Adrenal gland (tissue), 19 donors: Measurements from ENCODE around the gene PPL. TPM values are rescaled to one million over a fixed set of nuclear protein-coding genes. Genes with fewer than 3 reads are reported as not detected.

Experiments
- DNase-seq, 7 donors: peaks; one replicate each; pipeline ENCODE4 v3.0.0-alpha.2; 2019 to 2020
- H3K27ac ChIP-seq, 5 donors: fragments of 200-600 bp; sonication (generic) in 4 of 5; 1 replicate in 3 of 5; 2 replicates in 2 of 5; pipeline versions ENCODE4 v1.5.1 to v1.8.0; 2016 to 2020; ENCODE audit warnings: mild to moderate bottlenecking in 1 of 5
- H3K27me3 ChIP-seq: fragments of 200-600 bp; 2 replicates; pipeline ENCODE4 v1.8.0; 2021
- H3K36me3 ChIP-seq, 2 donors: fragments of 200-600 bp; replicated peaks in 1 of 2; 1 replicate in 1 of 2; 2 replicates in 1 of 2; pipeline versions ENCODE4 v1.5.1 to v1.8.0; 2018 to 2022
- H3K4me1 ChIP-seq, 2 donors: fragments of 200-600 bp; replicated peaks in 1 of 2; 1 replicate in 1 of 2; 2 replicates in 1 of 2; pipeline versions ENCODE4 v1.5.1 to v1.8.0; 2018 to 2021
- H3K4me3 ChIP-seq, 4 donors: fragments of 200-600 bp; sonication (generic) in 3 of 4; one replicate each; pipeline ENCODE4 v1.5.1; 2016 to 2018
- H3K9me3 ChIP-seq, 3 donors: fragments of 200-600 bp; sonication (generic) in 1 of 3; replicated peaks in 1 of 3; 1 replicate in 2 of 3; 2 replicates in 1 of 3; pipeline versions ENCODE4 v1.5.1 to v1.8.0; 2016 to 2021
- CTCF ChIP-seq, 6 experiments: fragments of 450-650 bp in 4 of 6; fragments of 200-600 bp in 2 of 6; sonication (generic) in 1 of 6; IDR thresholded peaks; 1 replicate in 5 of 6; 2 replicates in 1 of 6; pipeline versions ENCODE4 v1.5.1 to v1.8.0; 2016 to 2021; ENCODE audit warnings: antibody characterized with exemption in 6 of 6, mild to moderate bottlenecking in 2 of 6, moderate library complexity in 1 of 6
- POLR2A ChIP-seq, 2 donors: fragments of 450-650 bp; IDR thresholded peaks; one replicate each; pipeline ENCODE4 v1.6.1; 2017; ENCODE audit warnings: antibody characterized with exemption in 2 of 2, mild to moderate bottlenecking in 2 of 2, moderate library complexity in 1 of 2
- WGBS, 4 donors: extraction: QIAGEN DNeasy Blood & Tissue Kit in 2 of 4; methylation state at CpG; one replicate each; pipeline versions ENCODE4 v1.1.5 to v1.1.7; 2013 to 2017; 5-methylcytosine and 5-hydroxymethylcytosine counted together
- intact Hi-C, 2 donors: fragments of 100-400 bp; cut with DNase I; formaldehyde crosslinking; loops; one replicate each; pipeline versions ENCODE4 v1.14.1 to v1.15.0; 2022 to 2023
- long read RNA-seq, 10 donors: library from polyadenylated mRNA in 3 of 10; unstranded in 2 of 10; stranded (forward) in 1 of 10; transcript quantifications; one replicate each; pipeline ENCODE4 v2.0.0 and lab custom pipeline, GENCODE V29; 2021 to 2026
- polyA plus RNA-seq, 3 donors: library from polyadenylated mRNA; stranded (reverse); fragments of 200-250 nt in 2 of 3; fragments of 350-450 nt in 1 of 3; fragmentation: Illumina TruSeq in 1 of 3; extraction: RNeasy Lipid Tissue Mini Kit (QIAGEN cat#74804) in 1 of 3; gene quantifications; one replicate each; pipeline ENCODE4 v1.2.3, GENCODE V29; 2013 to 2014
- total RNA-seq, 9 donors: library from RNA; depleted of rRNA in 4 of 9; stranded (reverse); fragments of >200 nt in 4 of 9; fragments of 120-200 nt in 1 of 9; fragmentation: NEBNext Ultra II Directional in 1 of 9; extraction: Animal tissue kit (Norgen Biotek cat#: 25700) in 1 of 9; gene quantifications; one replicate each; pipeline versions ENCODE4 v1.1.0 to v1.2.4, GENCODE V29; 2013 to 2023
- donor health status: healthy with polysubstance abuse.
- donor health status: Bipolar disorder and iron deficiency.
- donor health status: DM: yes; HTN: yes; CAD: no.
- donor health status: DM: no; HTN: no; CAD: no.
- donor health status: DM: no; HTN: no; CAD: no.
- donor health status: DM: yes; HTN: yes; CAD: no.

PPL gene
- total RNA-seq (10 to 100 TPM in 7 of 9 donors, under 1 TPM in 2; 0.55 to 20.9 (median 16.0) TPM), polyA plus RNA-seq (10 to 100 TPM in 1 of 3 donors, 1 to 10 TPM in 1, under 1 TPM in 1; 0.38 to 10.1 (median 4.8) TPM)
- long read RNA-seq, donor 1, result 0 reads
- long read RNA-seq, donor 2, result 0 reads
- long read RNA-seq, donor 3, result 0 reads
- long read RNA-seq, donor 4, full-length matches to known transcripts, result 1 of 3 reads
- long read RNA-seq, donor 4, partial matches to known transcripts, result 1 of 3 reads
- long read RNA-seq, donor 4, other reads (novel, unspliced or antisense), result 1 of 3 reads
- long read RNA-seq, donor 5, full-length matches to known transcripts, result 5 of 21 reads
- long read RNA-seq, donor 5, partial matches to known transcripts, result 1 of 21 reads
- long read RNA-seq, donor 5, other reads (novel, unspliced or antisense), result 15 of 21 reads
- long read RNA-seq, donor 6, partial matches to known transcripts, result 0 of 1 reads
- long read RNA-seq, donor 6, other reads (novel, unspliced or antisense), result 1 of 1 reads
- long read RNA-seq, donor 7, result 0 reads
- long read RNA-seq, donor 8, result 0 reads
- long read RNA-seq, donor 9, result 0 reads
- long read RNA-seq, donor 10, result 0 reads

GRCh38 chr16:4936991-4937781, at the start of gene PPL:
Gene PPL, minus strand, starts transcription at chr16:4937148. Its CDS starts 103 bp downstream, at chr16:4937045.
- intact Hi-C loops, result no loop called here
- no peaks in the 10 kb centered on the region for H3K27me3 ChIP-seq
- H3K4me3 ChIP-seq, result peak within 1 kb of the TSS in 3 of 4 donors; percentile 31 to 69 (median 48)
- TF ChIP-seq POLR2A (IDR thresholded peaks at IDR 0.05) (peak in 1 of 2 donors; percentile 51), CTCF (IDR thresholded peaks at IDR 0.05) (no peak)
- peaks cover 11 to 19% of the 10 kb centered on the region in 2 donors for H3K4me1 ChIP-seq
- no peaks in the 10 kb centered on the region for H3K9me3 ChIP-seq
- WGBS, 4 donors, result 8 to 83% (median 9%) methylated on average over 5 to 76 of the region's 76 CpGs
- H3K36me3 ChIP-seq, result no peaks in the 10 kb centered on the region
- H3K27ac ChIP-seq, result peak within 1 kb of the TSS in 3 of 5 donors; percentile 0 to 87 (median 57)
- DNase-seq, result peak; percentile 81 to 90 (median 85)

GRCh38 chr16:4984174-4984990, 47.4 kb upstream of the PPL start:
- peaks cover 11% of the 10 kb centered on the region for H3K27me3 ChIP-seq
- peak in 1 of 6 experiments; percentile 16 for TF ChIP-seq CTCF (IDR thresholded peaks at IDR 0.05)
- no peak for TF ChIP-seq POLR2A (IDR thresholded peaks at IDR 0.05)
- intact Hi-C loops, result no loop called here
- no peak for DNase-seq
- no peak overlapping the region for H3K4me3 ChIP-seq
- H3K9me3 ChIP-seq, result no peaks in the 10 kb centered on the region
- H3K4me1 ChIP-seq, result peaks cover 11 to 14% of the 10 kb centered on the region in 2 donors
- H3K27ac ChIP-seq, result no peak overlapping the region
- no peaks in the 10 kb centered on the region for H3K36me3 ChIP-seq
- WGBS, 4 donors, result 62 to 67% (median 64%) methylated on average over 5 of the region's 5 CpGs

- no peaks in the 10 kb centered on the region for H3K9me3 ChIP-seq
- peak overlapping the region in 4 of 5 donors; percentile 47 to 71 (median 60) for H3K27ac ChIP-seq
- peak; percentile 77 to 89 (median 86) for DNase-seq
- H3K36me3 ChIP-seq, result no peaks in the 10 kb centered on the region
- H3K27me3 ChIP-seq, result no peaks in the 10 kb centered on the region
- no peak for TF ChIP-seq CTCF (IDR thresholded peaks at IDR 0.05)
- peak in 1 of 2 donors; percentile 31 for TF ChIP-seq POLR2A (IDR thresholded peaks at IDR 0.05)
- peaks cover 11 to 12% of the 10 kb centered on the region in 2 donors for H3K4me1 ChIP-seq
- 14 to 43% (median 23%) methylated on average over 6 to 20 of the region's 20 CpGs for WGBS, 4 donors
- intact Hi-C loops, result no loop called here
- peak overlapping the region in 1 of 4 donors; percentile 12 for H3K4me3 ChIP-seq
Observed at GRCh38 chr16:4982056-4982867, 45.3 kb upstream of the PPL start.
